Measurements from ENCODE around the gene GALNS. TPM values are rescaled to one million over a fixed set of nuclear protein-coding genes. Genes with fewer than 3 reads are reported as not detected.
"Not testable (repeated sequence)": the region's sequence is repeated elsewhere in the genome, so short reads cannot be mapped to it uniquely, and the experiment has no call there.

GALNS gene
- total RNA-seq, 1 experiment from 2014 or later, result 20.0 TPM

DNA sequence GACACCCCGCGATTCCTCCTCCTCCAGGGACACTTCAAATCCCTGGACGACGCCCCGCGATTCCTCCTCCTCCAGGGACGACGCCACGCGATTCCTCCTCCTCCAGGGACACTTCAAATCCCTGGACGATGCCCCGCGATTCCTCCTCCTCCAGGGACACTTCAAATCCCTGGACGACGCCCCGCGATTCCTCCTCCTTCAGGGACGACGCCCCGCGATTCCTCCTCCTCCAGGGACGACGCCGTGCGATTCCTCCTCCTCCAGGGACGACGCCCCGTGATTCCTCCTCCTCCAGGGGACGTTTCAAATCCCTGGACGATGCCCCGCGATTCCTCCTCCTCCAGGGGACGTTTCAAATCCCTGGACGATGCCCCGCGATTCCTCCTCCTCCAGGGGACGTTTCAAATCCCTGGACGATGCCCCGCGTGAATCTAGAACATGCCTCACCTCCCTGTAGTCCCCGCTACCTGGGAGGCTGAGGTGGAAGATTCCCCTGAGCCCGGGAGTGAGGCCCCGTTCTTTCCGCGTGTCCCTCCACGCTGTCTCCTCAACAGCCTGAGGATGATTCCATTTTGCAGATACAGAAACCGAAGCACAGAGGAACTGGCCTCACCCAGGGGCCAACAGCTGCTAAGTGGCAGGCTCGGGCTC, 33.1 kb upstream of the GALNS start:
- DNase-seq (ENCODE audit: extremely low read depth, low read depth), result not testable (repeated sequence)

DNA sequence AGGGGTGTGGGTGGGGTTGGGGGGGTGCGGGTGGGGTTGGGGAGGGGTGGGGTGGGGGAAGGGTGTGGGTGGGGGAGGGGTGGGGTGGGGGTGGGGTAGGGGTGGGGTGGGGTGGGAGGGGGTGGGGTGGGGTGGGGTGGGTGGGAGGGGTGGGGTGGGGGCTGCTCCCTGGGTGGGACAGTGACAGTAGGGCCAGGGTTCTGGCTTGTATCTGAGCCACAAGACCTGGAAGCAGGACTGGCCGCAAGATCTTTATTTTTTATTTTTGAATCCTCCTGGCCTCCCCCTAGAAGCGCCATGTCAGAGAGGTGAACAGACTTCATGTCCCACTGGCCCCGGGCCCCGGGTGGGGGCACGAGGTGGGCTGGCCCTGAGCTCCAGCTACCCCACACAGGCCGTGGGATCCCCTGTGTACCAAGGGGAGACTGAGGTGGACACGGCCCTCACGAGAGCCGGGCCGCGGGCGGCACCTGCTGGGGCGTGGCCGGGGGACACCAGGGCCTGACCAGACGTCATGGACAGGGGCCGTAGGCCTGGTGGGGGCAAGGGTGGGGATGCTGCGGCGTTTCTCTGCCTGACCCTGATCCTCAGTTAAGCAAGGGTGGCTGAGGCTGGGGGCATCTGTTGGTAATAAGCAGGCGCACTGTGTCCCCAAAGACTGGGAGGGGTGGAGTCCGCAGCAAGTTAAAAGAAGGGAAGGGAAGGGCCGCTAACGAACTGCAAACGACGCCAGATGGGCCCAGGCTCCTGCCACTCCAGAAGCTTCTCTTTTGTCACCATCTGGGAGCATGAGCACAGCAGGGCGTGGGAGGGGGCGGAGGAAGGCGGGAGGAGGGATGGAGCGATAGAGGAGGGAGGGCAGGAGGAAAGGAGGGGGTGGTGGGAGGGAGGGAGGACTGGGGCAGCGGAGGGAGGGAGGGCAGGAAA, 32.0 kb upstream of the GALNS start:
- DNase-seq (ENCODE audit: extremely low read depth, low read depth), result no peak

- DNase-seq (ENCODE audit: extremely low read depth, low read depth), result no peak
These were observed 31.3 kb upstream of the GALNS start for GRCh38 chr16:88888057-88888456.

- no peak for DNase-seq (ENCODE audit: extremely low read depth, low read depth)
These were observed 30.2 kb upstream of the GALNS start for GRCh38 chr16:88886845-88887521.

DNA sequence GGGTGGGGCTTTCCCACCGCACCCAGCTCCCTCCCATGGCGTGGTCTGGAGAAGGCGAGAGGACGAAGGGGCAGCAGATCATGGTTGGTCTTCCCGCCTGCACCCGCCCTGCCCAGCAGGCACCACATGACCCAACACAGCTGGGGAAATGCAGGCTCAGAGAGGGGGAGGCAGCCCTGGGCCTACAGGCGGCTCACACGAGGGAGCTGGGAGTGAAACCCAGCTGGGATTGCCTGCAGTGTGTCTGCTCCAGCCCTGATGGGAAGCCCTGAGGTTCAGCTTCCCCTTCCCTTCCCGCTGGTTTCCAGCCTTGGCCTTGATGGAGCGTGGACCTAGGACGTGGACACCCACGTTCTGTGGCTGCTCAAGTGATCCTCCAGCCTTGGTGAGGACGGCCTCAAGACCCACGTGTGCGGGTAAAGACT, 29.7 kb upstream of the GALNS start:
- no peak for DNase-seq (ENCODE audit: extremely low read depth, low read depth)

DNA sequence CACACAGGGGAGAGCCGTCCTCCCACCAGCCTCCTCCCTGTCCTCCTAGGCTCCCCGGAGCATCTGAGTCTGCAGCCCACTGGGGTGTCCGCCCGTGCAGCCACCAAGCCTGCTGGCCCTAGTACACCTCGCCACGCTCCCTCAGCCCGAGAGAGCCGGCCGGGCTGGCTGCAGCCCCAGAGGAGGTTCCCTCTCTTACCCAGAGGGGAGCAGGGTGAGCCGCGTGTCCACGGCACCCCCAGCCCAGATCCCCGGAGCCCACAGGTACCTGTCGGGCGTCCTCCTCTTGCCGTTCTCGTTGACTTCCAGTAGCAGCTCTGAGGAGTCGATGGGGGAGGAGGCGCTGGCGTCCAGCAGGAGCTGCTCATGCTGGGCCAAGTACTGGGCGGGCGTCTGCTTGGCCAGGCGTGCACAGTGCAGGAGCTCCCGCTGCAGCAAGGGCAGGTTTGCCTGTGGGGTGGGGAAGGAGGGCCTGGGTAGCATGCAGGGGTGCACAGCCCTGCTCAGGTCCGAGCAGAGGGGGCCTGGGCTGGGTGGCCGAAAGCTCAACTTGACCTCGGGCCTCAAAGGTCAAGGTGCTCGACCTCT, 29.0 kb upstream of the GALNS start:
- DNase-seq (ENCODE audit: extremely low read depth, low read depth), result no peak

GRCh38 chr16:88884569-88885271, 28.0 kb upstream of the GALNS start:
- no peak for DNase-seq (ENCODE audit: extremely low read depth, low read depth)

- no peak for DNase-seq (ENCODE audit: extremely low read depth, low read depth)
These were observed 27.2 kb upstream of the GALNS start for GRCh38 chr16:88883946-88884345.

- no peak for DNase-seq (ENCODE audit: extremely low read depth, low read depth)
These were observed 26.6 kb upstream of the GALNS start for GRCh38 chr16:88883117-88883895.

DNA sequence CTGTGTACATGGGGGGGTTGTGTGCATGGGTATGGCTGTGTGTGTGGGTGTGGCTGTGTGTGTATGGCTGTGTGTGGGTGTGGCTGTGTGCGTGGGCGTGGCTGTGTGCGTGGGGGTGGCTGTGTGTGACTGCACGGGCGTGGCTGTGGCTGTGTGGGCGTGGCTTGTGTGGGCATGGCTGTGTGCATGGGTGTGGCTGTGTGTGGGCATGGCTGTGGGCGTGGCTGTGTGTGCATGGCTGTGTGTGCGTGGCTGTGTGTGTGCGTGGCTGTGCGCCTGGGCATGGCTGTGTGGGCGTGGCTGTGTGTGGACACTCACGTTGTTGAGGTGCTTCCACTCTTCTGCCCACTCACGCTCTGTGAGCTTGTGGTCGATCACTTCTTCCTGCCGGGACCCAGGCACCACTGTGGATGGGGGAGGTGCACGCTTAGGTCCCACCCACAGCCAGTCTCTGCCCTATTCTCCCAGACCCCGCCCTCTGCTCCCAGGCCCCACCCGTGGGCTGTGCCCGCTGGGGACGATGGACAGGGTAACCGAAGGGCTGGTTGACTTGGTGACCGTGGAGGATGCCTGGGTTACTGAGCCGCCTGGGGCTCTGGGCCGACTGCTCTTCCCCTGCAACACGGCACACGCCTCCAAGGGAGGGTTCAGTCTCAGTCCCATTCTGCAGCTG, 25.7 kb upstream of the GALNS start:
- DNase-seq (ENCODE audit: extremely low read depth, low read depth), result no peak

- no peak for DNase-seq (ENCODE audit: extremely low read depth, low read depth)
These were observed 25.1 kb upstream of the GALNS start for GRCh38 chr16:88881675-88882357.

DNA sequence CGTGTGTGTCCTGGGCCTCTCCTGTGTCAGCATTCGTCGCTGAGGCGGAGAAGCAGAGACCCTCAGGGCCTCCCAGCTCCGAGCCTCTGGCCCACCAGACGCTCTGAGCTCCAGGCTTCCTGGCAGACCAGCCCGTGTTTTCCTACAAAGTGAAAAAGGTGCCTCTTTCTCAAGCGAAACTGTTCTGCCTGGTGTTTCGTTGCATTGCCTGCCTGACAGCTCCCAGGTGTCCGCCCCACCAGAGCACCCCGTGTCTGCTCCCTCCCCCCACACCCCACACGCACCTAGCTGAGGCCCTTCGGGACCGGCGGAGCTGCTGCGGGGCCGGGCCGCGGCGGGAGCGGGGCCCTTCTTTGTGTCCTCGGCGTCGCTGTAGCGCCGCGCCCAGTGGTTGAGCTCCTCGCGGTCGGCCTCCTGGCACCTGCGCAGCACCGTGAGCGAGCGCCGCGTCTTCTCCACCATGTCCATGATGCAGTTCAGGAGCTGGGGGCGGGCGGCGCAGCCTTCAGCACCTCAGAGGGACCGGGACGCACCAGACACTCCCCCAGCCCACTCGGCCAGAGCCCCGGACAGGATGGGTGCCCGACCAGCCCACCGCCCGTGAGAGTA, 24.4 kb upstream of the GALNS start:
- no peak for DNase-seq (ENCODE audit: extremely low read depth, low read depth)

GRCh38 chr16:88880226-88881006, 23.7 kb upstream of the GALNS start:
- no peak for DNase-seq (ENCODE audit: extremely low read depth, low read depth)

GRCh38 chr16:88879788-88880055, 23.0 kb upstream of the GALNS start:
- no peak for DNase-seq (ENCODE audit: extremely low read depth, low read depth)

- no peak for DNase-seq (ENCODE audit: extremely low read depth, low read depth)
These were observed 22.4 kb upstream of the GALNS start for GRCh38 chr16:88878967-88879787.

GRCh38 chr16:88878356-88878755, 21.6 kb upstream of the GALNS start:
- no peak for DNase-seq (ENCODE audit: extremely low read depth, low read depth)
